Retina (tissue), 1 donor: Measurements from ENCODE around the gene ARHGAP6.

Experiments
- DNase-seq: peaks from one replicate; pipeline ENCODE4 v3.0.0-alpha.2; 2016

Gene ARHGAP6

DNA sequence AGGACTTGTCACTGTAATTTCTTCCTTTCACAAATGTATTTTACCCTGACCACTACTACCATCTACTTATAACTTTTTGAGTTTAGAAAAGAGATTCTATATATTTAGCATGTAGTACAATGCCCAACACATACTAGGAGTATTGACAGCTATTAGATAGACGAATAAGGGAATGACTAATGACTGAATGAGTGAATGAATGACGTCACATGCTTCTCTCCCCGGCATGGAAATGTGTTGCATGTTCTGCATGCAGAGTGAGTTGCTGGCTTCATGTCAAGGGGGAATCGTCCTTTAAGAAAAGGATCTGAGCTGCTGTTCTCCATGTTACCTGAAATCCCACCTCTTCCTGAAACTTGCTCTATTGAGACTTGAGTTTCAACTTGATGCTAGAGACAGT, 459.9 kb downstream of the ARHGAP6 start:
- DNase-seq, result no peak

DNA sequence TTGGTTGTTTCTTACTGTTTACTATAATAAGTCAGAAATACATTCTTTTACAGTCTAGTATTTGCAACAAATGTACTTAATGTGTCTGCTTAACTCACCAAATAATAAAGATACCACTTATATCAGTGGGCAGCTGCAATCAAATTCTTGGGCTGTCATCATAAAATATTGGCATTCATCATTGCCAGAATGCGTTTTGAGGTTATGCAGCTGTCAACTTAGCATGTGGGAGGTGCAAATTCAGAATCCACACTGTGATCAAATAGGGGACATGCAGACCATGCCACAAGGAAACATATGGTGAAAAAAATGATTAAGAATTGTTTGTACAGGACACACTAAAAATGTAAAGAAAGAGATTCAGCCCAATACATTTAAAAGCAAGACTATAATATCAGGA, 468.0 kb downstream of the ARHGAP6 start:
- no peak for DNase-seq

DNA sequence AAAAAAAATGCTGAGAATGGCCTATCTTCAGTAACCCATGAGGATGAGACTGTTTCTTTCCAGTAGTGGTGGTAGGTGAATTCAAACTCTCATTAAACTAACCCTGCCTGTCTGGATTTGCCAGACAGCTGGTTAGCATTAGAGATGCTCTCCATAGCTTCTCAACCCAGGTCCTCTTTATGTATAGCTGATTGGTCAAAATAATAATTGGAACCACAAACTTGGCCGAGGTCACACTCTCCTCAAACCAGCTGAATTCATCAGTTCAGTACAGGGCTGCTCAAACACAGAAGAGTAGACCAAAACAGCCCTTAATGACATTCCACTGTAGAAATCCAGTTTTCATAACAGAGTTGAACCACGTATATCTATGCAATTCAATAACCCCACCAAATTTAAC, 469.2 kb downstream of the ARHGAP6 start:
- DNase-seq, result no peak

DNA sequence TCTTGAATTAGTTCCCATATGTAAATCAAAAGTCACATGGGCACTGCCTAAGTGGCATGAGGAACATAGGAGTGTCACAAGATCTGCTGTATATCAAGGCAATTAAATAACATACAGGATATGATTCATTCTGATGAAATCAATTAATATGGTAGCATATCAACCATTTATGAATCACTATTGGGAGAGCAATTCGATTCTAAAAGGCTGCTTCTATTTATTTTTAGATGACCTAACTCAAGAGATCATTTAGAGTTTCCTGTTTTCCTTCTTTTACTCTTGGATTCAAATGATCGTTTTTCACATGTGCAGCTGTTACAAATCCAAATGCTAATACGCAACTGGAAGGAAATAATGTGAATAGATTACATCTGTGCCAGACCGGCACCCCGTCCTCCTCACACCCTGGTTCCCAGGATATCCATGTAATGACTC, 472.7 kb downstream of the ARHGAP6 start:
- DNase-seq, result no peak

DNA sequence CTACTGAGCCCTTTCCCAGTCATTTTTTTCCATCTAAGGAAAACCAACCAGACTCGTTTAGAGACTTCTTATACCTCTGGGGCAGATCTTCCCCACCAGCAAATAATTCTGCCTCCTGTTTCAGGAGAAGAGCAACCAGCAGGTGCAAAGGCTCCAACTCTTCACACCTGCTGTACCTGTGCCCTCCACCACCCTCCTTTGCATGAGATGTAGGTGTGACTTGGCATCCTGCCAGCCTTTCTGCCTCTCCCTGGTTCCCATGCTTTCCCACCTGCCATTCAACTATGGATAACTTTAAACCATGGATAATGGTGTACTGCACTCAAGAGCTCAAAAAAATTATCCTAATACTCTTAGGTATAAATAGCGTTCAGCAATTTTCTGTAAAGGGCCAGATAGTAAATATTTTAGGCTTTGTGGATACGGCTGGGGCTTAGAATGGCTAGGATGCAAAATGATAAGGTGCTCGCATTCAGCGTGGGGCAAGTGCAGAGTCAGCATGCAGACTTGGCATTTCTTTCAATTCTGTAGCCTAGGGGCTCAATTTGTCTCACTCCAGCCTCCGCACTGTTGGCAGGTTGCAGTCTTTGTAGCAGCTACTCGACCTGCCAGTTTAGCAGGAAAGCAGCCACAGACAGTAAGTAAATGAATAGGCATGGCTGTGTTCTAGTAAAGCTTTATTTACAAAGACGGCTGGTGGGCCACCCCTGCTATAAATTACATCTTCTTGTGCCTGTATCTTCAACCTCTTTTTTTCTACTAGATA, 474.8 kb downstream of the ARHGAP6 start:
- no peak for DNase-seq

DNA sequence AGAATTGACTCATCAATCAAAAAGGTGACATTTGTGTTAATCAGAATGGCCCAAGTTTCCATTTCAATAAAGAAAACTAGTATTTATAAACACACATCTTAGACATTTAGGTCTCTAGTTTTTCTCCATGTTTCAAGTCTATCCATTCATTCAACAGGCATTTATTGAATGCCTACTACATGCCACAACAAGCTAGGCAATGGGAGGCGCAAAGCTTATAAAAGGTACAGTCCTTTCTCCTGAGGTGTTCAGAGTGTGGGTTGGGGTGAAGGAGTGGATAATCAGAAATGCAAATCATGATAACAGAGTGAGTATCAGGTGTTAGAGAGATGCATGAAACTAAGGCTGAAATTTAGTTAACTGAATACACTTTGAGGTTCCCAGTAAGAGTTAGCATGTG, 476.6 kb downstream of the ARHGAP6 start:
- no peak for DNase-seq

DNA sequence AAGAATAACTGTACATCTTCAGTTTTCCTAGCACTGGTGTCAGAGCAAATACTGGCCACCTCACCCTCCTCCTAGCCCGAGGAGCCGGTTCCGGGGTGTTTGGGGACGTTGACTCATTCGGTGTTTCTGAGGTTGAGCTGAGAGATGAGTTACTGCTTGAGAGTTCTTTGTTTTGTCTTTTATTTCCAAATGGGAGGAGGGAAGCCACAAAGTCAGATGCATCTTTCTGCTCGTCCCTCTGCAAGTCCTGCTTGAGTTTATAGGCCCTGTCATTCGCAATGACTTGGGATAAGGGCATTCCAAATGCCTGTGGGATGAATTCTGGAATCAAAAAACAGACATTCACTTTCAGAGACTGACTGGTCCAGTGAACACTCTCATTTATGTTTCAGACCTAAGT, 477.1 kb downstream of the ARHGAP6 start:
- no peak for DNase-seq

DNA sequence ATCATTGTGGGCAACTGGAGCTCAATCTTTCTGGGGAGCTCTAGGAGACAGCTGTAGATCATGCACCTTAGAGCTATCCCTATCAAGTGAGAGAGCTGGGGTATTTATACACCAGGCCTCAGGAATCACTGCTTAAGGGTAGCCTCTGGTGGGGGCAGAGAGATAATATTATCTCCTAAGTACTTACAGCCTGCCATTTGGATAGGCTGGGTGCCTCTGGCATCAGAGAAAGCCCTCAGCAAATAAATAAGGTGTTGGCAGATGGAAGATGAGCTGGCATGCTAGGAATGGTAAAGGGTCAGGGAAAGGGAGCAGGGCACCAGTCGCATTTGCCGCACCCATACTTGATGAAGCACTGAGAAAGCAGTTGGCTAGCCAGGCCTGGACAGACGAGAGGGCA, 478.7 kb downstream of the ARHGAP6 start:
- no peak for DNase-seq

DNA sequence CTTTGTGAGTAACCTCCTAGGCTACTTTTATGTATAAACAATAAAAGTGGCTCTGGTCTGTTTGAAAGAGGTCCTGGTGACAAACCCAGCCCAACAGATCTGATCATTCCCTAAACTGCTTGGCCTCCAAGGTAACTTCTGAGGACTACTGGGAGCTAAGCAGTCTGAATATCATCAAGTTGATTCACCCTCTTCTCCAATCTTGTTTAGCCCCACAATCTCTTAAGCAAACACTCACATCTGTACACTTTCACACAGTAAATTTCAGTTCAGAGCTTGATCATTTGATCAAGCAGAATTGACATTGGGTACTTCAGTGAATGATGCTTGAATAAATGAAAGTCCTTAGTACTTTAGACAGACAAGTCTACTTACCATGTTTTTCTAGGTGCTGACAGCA, 479.9 kb downstream of the ARHGAP6 start:
- no peak for DNase-seq

DNA sequence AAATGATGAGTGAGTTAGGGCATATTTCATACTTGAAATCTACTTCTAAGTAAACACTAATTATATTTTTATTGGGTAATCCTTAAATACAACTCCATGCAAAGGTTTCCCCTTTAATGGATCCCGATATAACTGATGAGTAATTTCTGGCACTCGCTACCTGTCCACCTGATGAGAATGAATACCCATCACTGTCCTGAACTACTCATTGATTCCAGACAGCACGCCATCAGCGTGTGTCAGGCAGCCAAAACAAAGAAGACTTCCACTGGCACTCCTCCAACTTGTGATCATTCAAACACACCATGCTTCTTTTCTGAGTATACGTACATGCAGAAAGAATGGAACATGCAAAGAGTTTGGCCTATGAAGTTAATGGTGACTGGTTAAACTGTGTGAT, 485.1 kb downstream of the ARHGAP6 start:
- peak; percentile 22 for DNase-seq

DNA sequence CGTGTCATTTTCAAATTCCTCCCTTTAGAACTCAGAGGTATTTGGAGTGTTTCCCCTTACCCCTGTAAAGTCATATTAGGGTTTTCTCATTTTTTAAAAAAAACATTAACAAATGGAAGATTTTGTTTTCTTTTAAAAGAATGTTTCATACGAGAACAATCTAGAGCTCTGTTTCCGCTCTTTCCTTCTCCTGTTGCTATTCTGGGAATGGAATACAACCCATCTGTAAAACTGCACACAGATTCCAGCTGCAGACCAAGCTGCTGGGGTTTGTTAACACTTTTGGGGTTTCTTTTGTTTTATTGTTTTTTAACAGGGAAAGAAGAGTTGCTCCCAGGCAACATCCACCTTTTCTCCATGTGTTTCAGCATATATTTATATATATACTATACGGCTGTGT, 493.3 kb downstream of the ARHGAP6 start:
- DNase-seq, result no peak

DNA sequence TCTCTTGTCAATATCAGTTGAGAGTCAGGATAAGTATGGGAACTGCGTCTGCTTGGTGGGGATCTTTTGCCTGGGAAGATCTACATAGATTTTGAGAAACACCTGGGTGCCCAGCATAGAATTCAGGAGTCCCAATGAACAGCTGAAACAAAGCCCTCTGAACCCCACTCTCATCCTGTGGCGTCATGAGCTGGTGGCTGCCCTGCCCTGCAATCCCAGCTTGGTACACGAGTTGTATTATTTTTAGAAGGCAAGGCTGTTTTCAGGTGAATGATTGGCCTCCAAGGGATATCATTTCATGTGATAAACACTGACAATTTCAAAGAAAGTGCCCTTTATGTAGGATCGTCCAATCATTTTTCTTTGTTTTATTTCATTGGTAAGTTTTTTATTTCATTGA, 493.8 kb downstream of the ARHGAP6 start:
- no peak for DNase-seq

DNA sequence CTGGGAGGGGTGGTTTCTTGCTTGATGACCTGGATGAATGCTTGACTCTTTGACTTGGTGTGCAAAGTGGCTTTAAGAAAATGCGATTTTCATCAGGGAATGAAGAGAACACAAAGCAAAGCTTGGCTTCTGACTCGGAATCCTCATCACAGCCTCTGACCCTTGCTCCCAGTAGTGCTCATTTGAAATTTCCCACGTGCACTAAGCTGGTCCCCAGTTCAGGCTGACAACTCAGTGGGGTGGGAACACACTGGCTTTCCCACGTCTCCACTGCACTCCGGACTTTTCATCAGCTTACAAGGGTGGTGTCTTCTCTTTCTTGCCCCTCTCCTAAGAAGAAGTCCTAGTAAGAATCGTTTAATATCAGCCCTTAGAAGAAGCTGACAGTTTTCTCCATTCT, 501.3 kb downstream of the ARHGAP6 start:
- no peak for DNase-seq

DNA sequence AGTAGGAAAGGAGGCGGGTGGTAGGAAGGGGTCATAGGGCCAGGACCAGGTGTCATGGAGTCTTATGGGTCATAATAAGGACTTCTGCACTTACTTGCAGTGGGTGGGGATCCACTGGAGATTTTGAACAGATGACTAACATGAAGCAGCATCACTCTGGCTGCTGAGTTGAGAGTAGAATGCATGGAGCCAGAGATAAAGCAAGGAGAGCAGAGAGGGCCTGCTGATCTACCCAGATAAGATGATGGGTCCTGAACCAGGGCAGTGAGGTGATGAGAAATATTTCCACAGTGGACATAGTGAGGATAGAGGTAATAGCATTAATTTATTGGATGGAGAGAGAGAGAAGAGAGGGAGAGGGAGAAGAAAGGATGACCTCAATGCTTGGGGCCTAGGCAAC, 506.6 kb downstream of the ARHGAP6 start:
- DNase-seq, result no peak

DNA sequence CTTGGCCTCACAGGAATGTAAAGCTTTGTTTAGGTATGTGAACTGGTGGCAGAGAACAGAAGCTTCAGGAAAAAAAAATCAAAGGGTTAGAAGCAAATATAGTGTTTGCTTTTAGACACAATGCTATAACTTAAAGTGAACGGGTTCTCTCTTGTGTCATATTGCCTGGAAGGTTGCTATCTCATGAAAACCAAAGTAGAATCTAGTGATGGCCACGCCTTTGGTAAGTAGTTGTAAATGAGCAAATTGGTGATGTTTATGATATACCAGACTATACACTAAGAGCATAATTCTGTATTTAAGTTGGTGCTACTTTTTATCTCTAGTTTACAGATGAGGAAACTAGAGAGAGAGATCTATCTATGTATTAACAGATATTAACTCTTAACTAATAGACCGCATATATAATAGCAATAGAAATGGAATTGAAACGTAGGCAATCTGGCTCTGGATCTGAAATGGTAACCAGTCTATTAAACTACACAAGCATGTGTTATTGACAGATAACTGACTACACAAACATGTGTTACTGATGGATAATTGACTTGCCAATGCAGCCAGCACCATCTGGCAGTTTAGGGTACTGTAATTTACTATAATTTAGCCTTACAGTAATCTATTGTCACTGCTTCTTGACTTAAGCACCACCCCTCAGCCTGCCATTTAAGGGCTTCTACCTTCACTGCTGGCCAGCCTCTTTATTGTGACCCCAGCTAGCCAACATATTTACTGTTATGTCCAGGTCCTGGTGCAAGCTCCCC, 513.7 kb downstream of the ARHGAP6 start:
- no peak for DNase-seq

DNA sequence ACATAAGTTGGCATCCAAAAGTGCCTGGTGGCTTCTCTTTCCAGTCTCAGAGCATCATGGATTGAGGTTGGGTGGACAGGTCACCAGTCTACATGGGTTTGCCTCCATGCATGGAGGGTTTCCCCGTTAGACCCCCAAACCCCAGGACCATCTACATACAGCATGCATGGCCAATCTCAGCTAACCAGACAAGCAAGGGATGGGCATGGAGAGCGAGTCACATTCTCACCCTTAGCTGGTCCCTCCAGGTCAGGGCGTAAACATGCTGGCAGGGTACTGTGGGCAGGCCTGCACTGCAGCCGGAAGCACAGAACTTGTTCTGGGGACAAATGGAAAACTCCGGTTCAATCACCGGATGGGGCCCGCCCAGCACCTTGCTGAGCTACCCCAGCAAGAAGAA, 517.3 kb downstream of the ARHGAP6 start:
- no peak for DNase-seq

DNA sequence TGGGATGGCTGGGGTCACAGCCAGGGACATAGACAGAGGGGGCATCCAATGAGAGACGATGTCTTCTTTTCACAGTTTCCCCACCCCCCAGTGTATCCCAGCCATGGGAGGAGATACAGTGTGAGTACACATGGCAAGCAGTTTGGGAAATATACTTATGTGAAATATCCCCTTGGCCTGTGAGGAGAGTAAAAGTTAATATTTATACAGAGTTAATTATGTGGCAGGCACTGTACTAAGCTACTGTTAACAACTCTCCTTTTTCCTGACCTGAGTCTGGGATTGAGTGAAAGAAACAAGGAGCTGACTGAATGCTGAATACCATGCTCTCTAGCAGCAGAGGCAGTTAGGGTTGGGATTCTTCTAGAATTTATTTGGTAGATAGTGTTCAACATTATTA, 519.3 kb downstream of the ARHGAP6 start:
- no peak for DNase-seq

DNA sequence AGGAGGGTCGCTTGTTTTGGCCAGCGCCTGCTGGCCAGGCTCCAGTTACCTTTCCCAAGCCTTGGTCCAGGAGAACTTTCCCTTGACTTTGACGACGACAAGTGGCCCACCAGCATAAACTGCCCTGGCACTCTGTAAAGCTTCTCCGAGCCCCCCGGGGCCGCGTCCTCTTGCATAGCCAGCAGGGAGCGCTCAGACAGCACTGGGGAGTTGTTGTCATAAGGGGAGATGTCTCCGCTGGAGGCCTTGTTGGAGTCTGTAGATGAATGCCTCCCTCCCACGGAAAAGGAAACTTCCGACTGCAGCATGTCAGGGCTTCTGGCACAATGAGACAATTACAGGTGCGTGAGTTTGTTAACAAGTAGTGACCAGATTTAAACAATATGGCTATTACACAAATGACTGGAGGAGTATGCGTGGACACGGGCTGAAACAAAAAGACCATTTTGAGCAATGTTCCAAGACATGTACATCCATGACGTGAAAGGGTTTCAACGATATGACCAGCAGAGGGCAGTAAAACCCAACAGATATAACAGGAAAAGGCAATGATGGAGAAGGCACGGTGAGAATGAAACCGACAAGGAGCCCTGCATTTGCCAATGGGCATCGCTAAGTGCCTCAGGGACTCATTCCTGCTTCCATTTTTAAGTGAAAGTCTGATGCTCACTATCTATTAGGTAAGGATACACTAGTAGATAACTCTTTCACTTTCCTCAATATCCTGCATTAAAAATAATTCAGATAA, 521.6 kb downstream of the ARHGAP6 start:
- DNase-seq, result peak; percentile 64

DNA sequence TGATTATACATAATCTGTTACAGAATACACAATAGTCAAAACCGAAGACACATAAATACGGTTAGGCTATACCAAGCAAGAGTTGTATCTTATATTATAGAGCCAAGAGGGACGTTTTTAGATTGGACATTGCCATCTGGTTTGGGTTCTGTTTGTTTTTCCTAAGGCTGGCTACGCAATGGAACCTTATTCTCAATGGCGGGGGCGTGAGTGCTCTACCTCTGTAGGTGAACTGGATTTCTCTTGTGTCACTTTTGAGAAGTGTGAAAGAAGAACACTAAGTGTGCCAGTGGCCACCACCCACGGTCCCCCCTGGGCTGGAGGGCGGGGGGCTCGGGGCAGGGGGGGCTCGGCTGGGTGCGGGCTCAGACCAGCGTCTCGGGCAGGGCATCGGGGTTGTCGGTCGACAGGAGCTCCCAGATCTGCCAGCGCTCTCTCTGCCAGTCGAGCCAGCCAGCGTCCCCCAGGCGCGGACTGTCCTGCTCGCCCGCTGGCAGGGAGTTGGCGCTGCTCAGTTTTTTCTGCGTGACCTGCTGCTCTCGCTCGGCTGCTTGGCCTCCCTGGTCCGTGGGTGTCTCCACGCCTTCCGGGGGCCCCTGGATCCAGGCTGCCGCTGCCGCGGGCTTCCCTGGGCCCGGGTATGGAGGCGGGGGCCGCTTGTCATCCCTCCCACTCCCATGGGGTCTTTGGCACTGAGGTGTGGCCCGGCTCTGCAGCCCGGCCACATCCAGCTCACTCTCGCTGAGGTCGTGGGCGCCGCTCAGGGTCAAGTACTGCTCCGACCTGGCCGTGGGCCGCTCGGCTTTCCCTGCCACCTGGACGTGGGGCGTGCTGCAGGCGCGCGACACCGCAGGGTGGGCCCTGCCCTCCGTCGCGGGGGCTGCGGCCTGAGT, 527.0 kb downstream of the ARHGAP6 start:
- peak; percentile 40 for DNase-seq

DNA sequence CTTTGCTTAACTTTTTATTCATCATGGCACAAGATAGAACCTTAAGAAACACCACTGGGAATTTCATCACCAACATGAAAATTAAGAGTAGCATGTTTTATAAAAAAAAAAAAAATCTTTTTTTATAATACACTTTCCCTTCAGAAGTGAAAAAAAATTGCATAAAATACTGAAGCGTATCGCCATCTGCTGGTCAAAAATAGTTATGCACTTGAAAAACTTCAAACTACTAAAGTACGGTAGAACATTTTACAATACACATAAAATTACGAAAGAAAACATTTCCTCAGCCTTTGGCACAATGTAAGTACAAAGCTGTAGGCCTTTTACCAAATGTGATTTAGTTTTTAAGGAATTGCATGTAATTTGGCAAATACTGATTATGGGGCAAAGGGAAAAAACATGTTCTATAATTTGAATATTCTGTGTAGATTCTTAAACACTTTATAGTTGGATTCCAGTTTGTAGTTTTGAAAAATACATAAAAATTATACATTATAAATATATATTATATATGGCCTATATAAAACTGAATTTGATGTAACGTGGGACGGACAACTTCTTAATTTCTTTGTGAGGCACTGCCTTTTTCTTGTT, 528.1 kb downstream of the ARHGAP6 start:
- no peak for DNase-seq

DNA sequence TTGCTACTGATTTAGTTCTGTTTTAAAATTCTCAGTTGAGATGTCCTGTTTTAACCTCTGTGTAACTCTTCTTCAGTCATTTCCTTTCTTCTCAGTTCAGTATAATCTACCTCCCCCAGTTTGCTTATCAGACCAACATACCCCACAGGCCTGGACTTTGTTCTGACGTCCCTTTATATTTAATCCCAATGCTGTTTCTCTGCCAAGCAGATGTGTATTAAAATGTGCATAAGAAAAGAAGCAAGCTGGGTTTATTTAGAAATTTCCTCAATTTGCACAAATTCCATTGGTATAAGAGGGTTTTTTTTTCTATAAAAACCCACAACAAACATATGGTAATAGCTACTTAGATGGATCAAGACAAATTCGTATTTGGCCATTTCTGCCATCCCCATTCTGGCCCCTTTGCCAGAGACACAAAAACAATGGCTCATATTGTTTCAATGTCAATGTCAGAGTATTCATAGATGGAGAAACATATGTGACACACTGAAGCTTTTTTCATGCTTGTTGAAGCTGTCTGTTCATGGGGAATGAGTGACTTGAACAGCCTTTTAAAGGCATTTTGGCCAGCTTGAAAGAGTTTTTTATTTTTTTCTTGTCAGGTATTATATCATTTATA, 530.0 kb downstream of the ARHGAP6 start:
- DNase-seq, result no peak

DNA sequence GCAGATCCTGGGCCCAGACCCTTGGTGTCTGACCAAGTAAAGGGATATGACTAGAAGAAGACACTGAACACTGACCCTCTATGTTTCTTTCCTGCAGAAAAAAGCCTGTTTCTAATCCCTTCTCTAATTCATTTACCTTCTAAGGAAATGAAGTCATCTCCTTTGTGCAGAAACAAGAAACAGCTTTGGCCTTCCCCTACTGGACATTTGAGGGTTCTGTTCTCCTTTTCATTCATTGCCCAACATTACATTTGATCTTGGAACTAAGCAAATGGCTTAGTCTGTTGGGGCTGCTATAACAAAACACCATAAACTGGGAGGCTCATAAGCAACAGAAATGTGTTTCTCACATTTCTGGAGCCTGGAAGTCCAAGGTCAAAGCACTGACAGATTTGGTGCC, 534.6 kb downstream of the ARHGAP6 start:
- no peak for DNase-seq
